GM18868 (cell line): Measurements from ENCODE around the gene CIDEC.

Experiments
- ATAC-seq: cut with Tn5 transposase; IDR thresholded peaks from one replicate; pipeline ENCODE4 v1.9.1; 2021; ENCODE audit warnings: mild to moderate bottlenecking, moderate library complexity; ENCODE audit not compliant: unreplicated experiment

CIDEC gene

GRCh38 chr3:9879830-9880549 is at the start of gene CIDEC:
Gene CIDEC (minus strand): TSS chr3:9880253. CDS start chr3:9878486, 1,767 bp downstream.
- ATAC-seq, result peak; percentile 66

- ATAC-seq, result no peak
Measured at GRCh38 chr3:9928158-9928557, 48.1 kb upstream of the CIDEC start.

- no peak for ATAC-seq
Measured at GRCh38 chr3:9918261-9919038, 38.4 kb upstream of the CIDEC start.

- no peak for ATAC-seq
Measured at GRCh38 chr3:9917820-9918219, 37.8 kb upstream of the CIDEC start.

GRCh38 chr3:9916734-9917680 is 37.0 kb upstream of the CIDEC start, which contains the start of gene IL17RC:
Gene IL17RC (plus strand): TSS chr3:9917098. CDS start chr3:9917316, 218 bp downstream.
- no peak for ATAC-seq

GRCh38 chr3:9916346-9916733 is 36.3 kb upstream of the CIDEC start:
- no peak for ATAC-seq

- peak; percentile 28 for ATAC-seq
Measured at GRCh38 chr3:9915254-9916141, 35.4 kb upstream of the CIDEC start.

- ATAC-seq, result peak; percentile 43
Measured at GRCh38 chr3:9914559-9915253, 34.7 kb upstream of the CIDEC start.

- no peak for ATAC-seq
Measured at GRCh38 chr3:9914011-9914410, 34.0 kb upstream of the CIDEC start.

GRCh38 chr3:9913601-9914000 is 33.5 kb upstream of the CIDEC start:
- ATAC-seq, result no peak

- no peak for ATAC-seq
Measured at GRCh38 chr3:9912294-9912935, 32.4 kb upstream of the CIDEC start.

- no peak for ATAC-seq
Measured at GRCh38 chr3:9911863-9912262, 31.8 kb upstream of the CIDEC start.

- ATAC-seq, result no peak
Measured at GRCh38 chr3:9909221-9910013, 29.4 kb upstream of the CIDEC start.

GRCh38 chr3:9908286-9908685 is 28.2 kb upstream of the CIDEC start:
- ATAC-seq, result no peak

GRCh38 chr3:9906480-9906879 is 26.4 kb upstream of the CIDEC start:
- ATAC-seq, result no peak

- no peak for ATAC-seq
Measured at GRCh38 chr3:9903904-9904303, 23.9 kb upstream of the CIDEC start.

- ATAC-seq, result no peak
Measured at GRCh38 chr3:9903238-9903624, 23.2 kb upstream of the CIDEC start.
